GM21367 (cell line): Measurements from ENCODE around the gene NRXN3.

ENCODE experiments used
- ATAC-seq: cut with Tn5 transposase; IDR thresholded peaks from one replicate; pipeline ENCODE4 v1.9.1; 2021; ENCODE audit not compliant: unreplicated experiment

NRXN3 gene

DNA sequence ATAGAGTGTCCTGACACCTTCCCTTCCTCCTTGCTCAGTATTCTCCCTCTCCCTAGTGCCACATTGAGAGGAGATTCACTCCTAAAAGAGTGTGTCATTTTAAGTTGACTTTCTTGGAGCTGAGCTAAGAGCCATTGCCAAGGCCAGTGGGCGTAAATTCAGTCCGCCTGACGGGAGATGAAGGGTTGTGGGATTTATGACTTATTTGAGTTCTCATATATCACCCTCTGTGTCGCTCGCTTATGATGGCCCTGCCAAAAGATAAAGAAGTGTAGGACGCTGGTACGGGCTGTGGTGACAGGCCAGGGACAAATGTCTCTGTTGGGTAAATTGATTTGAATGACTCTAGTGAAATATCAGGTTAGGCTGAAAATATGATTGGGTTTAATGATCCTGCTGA lies 867.4 kb downstream of the NRXN3 start:
- ATAC-seq: no peak

DNA sequence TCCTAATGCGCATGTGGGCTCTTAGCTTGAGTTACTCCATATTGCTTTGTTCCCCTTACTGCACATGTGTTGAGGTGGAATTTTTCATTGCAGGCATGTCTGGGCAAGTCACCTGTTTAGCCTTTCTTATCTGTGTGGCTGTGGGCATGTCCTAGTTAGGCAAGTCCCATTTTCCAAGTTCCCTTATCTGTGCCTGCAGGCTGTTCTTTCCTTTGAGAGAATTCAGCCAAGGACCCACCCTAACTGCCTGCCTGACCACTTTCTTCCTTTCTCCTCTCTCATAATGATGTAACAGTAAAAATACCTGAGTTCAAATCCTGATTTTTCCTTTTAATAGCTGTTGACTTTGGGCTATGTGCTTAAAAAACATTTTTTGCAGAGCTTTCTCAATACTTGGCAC lies 870.6 kb downstream of the NRXN3 start:
- ATAC-seq: no peak

DNA sequence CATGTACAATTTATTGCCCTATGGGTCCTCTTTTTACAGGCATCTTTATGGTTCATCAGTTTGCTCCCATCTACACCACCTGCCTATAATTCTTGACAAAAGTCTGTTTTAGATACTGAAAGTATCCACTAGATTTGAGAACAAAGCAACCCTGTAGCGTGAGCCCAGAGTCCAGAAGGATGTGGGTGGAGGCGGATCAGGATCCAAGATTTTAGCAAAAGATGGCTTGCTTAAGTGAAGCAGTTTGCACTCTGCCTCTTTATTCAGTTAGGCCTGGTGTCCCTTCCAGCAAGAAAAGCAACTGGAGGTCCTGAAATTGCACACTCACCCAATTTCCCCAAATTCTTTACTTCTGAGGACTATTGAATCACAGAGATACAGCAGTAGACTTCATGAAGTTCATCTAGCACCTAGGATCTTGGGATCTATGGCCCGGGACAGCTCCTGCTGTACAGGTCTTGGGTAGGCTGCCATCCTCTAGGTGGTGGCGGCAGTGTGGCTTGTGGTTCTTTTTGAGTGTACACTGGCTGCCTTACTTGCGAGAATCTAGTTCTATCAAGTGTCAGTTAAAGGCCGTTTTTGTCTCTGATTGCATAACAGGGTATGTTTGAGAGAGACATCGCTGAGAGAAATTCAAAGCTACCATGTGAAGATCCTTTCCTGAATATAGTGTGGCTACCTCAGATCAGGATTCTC lies 873.2 kb downstream of the NRXN3 start:
- ATAC-seq: no peak

DNA sequence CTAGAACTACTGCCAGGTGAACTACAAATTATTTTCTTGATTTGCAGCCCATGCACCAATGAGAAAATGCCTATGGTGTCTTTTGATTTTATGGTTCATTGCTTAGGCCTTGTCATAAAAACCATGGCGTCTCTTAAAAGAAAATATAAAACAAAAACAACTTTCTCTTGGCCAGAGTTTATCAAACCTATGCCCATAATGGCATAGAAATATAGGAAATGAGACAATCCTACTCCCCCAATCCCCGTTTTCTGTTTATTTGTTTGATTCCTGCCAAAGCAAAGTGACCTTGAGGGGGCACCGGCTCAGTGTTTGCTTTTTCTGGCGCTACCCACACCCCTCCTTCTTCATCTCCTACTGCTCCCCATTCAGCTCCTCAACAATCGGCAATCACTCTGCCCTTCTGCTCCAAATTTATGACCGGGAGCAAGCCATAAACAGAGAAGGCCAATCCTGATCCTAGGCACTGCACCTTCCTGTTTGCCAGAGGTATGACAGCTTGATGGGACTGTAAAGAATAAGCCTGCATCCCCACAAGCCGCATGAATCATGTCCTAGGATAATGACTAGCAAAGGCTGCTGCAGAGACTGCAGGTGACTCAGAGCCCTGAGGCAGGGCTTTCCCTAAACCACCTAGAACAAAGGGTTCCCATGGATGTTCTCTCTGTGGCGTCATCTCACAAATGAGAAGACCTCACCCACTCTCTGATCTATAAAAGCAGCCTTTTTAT lies 874.9 kb downstream of the NRXN3 start:
- ATAC-seq: no peak

DNA sequence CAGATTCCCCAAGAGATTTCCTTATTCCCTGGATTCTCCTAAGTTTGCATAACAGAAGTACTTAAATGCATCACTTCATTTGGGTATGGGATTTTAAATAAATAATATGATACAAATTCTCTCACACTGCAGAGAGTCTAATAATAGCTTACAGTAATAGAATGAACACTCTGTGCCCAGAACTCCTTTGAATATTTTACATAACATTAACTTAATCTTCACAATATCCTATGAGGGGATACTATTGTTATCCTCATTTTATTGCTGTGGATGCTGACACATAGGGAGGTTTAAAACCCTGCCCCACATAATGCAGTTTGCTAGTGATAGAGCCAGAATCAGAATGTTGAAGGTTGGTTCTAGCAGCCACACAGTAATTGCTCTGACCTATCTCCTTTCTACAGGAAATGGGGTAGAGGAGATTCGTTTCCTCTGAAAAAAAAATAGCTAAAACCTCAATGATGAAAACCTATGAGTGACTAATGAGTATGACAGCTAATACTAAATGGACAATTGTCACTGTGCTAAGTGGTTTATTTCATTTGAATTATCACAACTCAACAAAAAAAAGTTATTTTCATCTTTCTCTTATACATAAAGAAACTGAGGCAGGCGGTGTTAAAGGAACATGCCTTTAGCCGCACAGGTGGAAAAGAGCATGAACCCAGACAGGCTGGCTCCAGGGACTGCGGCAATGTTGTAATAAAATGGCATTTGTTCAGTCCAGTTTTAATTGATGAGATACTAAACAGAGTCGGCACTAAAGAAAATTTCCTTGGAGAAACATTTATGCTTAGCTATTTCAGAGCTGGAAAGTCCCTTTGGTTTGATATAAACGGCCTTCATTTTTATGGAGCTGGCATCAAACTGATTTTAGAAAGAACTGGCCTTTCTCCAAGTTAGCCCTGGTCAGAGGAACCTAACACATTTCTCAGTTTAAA lies 880.9 kb downstream of the NRXN3 start:
- ATAC-seq: no peak

DNA sequence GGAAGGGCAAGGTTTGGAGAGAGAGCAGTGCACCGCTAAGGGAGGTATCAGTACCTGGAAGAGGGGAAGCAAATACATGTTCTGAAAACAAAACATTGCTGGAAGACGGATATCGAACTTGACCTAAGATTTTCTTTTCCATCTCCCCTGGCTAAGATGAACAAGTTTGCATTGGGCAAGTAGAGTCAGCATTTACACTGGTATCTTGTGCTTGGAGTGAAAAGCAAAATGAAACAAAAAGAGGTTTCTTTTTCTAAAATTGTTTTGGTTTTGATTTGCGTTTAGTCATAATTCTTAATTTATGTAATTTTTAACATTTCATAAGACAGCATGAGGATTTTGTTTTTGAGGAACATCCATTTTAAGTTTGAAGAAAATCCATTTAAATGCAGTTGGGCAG lies 881.6 kb downstream of the NRXN3 start:
- ATAC-seq: no peak

DNA sequence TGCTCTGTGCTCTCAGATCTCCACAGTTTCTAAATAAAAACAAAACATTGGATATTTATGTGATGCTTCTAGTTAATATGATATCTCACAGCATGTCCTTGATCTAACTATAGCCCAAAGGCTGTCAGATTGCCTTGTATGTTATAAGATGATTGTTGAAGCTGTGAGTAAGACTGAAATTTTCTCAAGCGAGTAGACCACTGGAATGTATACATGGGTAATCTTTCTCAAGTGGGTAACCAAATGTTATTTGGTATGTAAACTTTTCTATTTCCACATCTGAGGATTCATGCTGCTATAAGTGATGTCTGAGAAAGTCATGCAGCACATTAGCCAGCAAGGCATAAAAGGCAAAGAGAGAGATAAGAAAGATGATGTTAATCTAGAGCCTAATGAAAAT lies 886.7 kb downstream of the NRXN3 start:
- ATAC-seq: no peak

DNA sequence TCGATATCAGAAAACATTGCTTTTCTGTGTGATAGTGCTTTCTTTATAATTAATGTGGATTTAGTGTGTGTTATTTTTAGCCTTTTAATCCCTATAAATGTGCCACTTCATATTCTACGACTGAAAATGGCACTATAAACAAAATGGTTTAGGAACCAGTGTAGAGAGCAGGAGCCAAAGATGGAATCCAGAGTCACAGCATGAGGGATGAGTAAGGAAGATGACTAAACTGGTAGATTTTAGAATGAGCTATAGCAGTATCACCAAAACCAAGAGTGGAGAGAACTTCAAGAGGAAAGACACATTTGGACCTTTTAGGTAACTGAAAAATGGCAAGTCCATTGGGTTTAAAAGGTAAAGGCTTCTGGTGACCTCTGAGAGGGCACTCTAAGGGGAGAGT lies 887.2 kb downstream of the NRXN3 start:
- ATAC-seq: no peak

DNA sequence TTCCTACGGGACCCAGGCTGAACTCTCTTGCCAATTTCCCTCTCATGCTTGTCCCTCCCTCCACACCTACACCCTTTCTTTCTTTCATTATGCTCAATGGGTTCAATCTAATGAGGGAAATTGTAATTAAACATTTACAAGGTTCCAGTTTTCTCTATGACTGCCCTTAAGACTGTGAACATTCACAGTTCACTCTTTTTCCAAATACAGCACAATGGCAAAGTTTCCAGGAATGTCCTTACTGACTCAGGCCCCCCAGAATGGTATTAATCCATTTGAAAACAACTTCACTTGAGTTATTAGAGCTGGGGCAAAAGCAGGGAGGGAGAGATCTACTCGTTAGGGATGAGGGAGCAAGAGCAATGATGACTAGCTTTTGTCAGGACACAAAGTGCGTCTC lies 892.1 kb downstream of the NRXN3 start:
- ATAC-seq: no peak

DNA sequence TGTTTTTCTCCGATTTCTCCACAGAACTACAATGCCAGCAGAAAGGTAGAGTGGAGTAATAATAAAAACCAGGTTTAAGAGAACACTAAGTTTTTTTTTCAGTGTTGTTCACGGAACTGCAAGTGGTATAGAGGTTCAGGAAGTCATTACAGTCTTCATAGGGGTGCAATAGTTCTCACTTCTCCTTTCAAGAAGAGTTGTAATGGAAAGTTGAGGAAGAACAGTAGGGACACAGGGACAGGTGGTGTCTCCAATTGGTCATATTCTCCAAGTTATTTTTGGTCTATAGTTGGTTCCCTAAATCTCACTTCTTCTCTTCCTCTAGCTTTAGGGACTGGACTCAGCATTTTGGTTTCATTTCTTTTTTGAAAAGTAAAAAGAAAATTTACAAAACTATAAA lies 894.0 kb downstream of the NRXN3 start:
- no peak for ATAC-seq

DNA sequence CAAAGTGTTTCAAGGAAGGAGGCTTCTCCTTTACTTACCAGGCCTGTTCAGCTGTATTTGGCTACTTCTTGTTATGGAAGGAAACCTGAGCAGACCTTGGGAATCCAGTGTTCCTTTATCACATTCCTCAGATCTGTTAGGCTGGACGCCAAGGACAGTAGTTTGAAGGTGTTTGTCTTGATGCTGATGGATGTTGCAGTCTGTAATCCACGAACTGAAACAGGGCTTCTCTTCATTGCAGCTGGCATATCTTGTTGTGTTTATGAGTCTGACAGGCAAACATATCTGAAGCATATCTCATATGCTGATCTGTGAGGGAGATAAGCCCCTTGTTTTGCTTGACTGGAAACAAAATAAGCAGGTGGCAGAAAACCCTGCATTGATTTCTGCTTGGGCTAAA lies 904.3 kb downstream of the NRXN3 start:
- no peak for ATAC-seq

DNA sequence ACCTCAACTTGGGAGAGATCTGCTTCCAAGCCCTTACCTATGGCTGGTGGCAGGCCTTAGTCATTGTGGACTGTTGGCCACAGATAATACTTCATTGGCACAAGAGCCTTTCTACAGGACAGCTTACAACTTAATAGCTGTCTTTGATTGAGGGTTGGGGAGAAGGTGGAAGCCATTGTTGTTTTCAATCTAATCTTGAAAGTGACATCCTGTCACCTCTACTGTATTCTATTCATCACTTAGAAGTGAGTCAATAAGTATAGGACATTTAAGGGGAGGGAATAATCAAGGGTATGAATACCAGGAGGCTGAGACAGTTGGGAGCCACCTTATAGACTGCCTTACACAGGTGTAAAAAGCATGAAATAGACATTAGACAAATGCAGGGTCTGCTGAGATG lies 906.3 kb downstream of the NRXN3 start:
- ATAC-seq: no peak

DNA sequence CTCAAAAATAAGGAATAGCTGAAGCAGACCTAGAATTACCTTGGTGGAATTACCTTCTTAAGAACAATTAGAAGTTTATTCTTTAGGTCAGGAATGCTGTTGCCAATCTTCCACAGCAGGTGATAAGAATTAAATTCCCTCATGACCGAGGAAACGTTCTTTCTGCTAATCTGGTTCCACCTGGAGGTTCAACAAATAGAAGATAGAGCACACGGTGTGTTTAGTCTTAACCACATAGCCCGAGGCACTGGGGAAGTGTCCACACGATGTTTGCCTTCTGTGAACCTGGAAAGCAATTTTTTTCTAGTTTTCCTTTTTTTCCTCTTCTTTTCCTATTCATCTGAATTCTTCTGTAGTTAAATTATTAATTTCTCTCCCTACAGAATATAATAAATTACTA lies 906.9 kb downstream of the NRXN3 start:
- ATAC-seq: no peak

DNA sequence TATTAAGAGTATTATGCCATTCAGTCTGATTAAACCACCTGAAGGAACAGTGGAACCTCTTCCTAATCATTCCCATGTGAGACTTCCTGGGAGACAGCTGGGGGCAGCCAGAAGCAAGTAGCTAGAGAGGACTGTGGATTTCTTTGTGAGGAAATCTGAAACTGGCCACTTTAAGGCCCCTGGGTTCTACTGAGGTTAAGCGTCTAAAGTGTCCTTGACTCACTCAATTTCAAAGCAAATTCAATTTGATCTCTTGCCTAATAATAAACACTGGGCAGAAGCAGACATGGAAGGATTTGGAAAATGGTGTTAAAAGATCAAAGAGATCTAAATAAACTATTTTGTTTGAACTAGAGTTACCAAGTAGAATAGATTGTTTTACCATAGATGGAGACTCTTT lies 909.9 kb downstream of the NRXN3 start:
- ATAC-seq: no peak

DNA sequence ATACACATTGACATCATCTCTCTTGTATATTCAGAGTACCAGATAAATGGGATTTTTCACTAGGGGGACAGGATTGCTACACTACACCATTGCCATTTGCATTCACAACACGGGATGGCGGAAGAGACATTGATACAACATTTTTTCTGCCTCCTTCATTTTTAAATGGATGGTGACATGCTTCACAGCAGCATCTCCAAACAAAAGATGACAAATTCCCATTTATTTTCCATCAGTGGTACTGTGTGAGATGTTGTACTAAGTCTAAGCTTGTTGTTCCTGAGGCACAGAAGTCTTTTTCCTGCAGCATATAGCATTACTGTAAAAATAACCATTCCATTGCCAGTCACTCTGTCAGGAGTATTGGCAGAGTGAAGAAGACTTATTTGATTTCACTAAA lies 912.7 kb downstream of the NRXN3 start:
- no peak for ATAC-seq

DNA sequence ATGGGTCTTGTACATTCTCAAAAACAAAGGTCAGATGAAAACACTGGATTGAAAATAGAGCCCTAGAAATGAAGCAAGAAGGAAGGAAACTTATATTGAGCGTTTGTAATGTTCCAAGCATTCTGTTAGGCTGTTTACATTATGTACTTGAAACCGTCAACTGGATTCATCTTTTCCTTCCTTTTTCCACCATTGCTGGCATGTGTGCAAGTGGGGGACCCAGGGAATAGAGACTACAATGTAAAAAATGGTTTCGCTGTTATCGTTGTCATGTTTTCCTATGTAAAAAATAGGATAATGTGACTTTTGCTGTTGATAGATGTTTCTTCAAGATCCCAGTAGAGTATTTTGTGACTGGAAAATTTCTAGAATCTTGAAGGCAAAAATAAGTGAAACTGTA lies 913.2 kb downstream of the NRXN3 start:
- no peak for ATAC-seq

DNA sequence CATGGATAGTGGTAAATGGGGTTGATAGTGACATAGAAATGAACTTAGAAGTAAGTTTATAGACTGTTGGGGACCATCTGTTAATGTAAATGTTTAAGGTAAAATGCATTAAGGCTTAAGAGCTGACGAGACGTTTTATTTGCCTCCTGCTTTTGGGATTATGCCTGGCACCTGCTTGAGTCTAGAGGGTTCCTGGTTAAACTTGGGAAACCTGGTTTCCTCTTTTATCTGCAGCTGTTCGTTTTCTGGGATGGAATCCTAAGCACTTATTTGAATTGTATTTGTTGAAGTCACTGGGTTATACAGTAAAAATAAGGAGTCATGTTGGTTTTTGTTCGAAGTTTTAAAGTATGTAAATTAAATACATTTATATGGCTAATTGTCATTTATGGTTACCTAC lies 914.7 kb downstream of the NRXN3 start:
- no peak for ATAC-seq

DNA sequence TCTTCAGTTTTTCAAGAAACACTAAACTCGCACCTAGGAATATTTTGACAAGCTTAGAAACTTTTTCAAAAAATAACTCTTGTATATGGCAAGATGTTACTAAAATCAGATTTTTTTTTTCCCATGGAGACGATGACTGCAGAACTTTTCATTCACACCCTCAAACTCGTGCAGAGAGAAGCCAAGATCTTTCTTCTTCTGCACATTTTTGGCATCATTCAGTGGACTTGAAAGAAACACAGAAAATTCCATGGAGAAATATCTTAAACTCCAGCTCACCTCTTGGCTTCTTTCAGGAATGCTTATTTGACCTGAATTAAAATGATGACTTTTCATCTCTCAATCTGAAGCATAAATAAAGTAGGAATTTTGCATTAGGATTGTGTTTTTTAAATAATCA lies 919.4 kb downstream of the NRXN3 start:
- ATAC-seq: no peak

DNA sequence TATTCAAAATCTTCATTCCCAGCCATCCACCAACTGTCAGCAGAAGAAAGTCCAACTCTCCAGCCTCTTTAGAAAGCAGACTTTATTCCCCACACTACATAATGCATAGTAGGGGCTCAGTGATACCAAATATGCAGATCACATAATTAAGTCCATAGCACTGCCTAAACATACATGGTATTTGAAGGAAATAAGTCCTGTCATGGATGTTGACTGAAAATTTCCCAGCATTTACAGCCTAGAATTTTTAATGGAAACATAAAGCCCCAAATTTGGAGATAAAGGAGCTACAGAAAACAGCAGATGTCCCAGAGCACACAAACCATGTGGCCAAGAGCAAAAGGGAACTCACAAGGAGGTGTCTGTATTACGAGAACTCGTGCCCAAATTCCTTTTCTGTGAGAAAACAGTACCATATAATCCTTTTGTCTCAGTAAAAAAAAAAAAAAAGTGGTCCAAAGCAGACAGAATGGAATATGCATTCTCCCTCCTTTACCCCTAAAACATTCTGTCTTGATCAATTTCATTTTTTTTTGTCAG lies 920.5 kb downstream of the NRXN3 start:
- ATAC-seq: no peak

DNA sequence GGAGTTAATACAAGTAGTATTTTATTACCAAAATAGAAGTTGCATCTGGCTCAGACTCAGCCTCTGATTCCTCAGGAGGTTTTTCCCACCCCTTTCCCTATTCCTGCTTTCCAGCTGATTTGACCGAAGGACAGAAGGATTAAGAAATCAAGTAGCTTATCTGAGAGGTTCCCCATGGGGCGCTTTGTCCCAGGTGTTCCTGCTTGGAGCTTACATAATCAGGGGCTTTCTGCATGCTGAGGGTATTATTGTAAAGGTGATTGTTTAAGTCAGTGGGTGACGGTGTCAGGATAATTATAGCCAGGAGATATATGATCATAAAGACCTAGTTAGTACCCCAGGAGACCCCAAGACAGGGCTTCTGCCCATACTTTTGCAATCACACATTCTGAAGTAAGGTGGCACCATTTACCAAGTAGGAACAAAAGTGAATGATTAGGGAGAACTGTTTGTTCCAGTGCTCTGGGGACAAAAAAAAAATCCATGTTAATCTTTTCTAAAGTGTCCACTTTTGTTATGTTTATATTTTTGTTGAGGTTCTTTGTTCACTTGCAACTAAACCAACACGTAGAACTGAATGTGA lies 921.3 kb downstream of the NRXN3 start:
- ATAC-seq: no peak

DNA sequence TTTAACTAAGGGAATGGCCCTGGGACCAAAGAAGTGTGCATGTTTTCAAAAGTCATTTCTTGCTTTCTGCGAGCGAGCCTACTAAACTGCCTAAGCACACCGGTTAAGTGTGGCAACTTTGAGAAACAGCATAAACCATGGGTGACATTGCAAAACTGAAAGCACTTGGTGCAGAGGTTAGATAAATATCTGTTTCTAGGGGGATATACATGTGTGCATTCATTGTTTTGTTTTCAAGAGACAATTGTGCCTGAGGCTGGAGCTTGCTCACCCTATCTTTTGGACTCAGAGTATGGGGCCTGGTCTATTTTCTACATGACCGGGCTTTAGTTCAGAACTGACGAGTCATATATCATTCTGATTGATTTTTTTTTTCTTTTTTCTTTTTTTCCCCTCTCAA lies 923.4 kb downstream of the NRXN3 start:
- no peak for ATAC-seq
